Gastroesophageal sphincter (tissue), 4 donors: ENCODE results near the gene NUMA1. TPM values are rescaled to one million over a fixed set of nuclear protein-coding genes. Genes with fewer than 3 reads are reported as not detected.
A peak's percentile ranks its signal among the peaks of the same experiment; 100 is the strongest.

Experiments used
- ATAC-seq: fragments of 150-250 bp; one replicate; pipeline ENCODE4 v1.9.1; 2016; ENCODE audit warnings: mild to moderate bottlenecking, moderate library complexity
- H3K27ac ChIP-seq, 4 donors: fragments of 200-600 bp; sonication (generic) in 3 of 4; 1 replicate in 3 of 4; 2 replicates in 1 of 4; pipeline ENCODE4 v1.5.1; 2016 to 2019
- H3K27me3 ChIP-seq: fragments of 200-600 bp; sonication (generic); one replicate; pipeline ENCODE4 v1.5.1; 2019
- H3K36me3 ChIP-seq, 2 donors: fragments of 200-600 bp; sonication (generic); one replicate each; pipeline ENCODE4 v1.5.1; 2019; ENCODE audit warnings: control low read depth in 1 of 2
- H3K4me1 ChIP-seq, 3 donors: fragments of 200-600 bp; sonication (generic); 1 replicate in 2 of 3; 2 replicates in 1 of 3; pipeline ENCODE4 v1.5.1; 2016 to 2019; ENCODE audit warnings: control low read depth in 2 of 3
- H3K4me3 ChIP-seq, 2 donors: fragments of 200-600 bp; sonication (generic); one replicate each; pipeline ENCODE4 v1.5.1; 2019; ENCODE audit warnings: mild to moderate bottlenecking in 1 of 2, moderate library complexity in 1 of 2
- H3K9me3 ChIP-seq, 3 donors: fragments of 200-600 bp; sonication (generic); one replicate each; pipeline ENCODE4 v1.5.1; 2017 to 2019; ENCODE audit warnings: control low read depth in 2 of 3
- EP300 ChIP-seq: sonication (generic); formaldehyde crosslinking; IDR thresholded peaks from one replicate; pipeline ENCODE4 v1.6.1; 2017; ENCODE audit warnings: antibody characterized with exemption, mild to moderate bottlenecking
- POLR2A ChIP-seq, 2 donors: fragments of 450-650 bp; IDR thresholded peaks; one replicate each; pipeline ENCODE4 v1.6.1; 2017; ENCODE audit warnings: antibody characterized with exemption in 2 of 2, mild to moderate bottlenecking in 2 of 2, moderate library complexity in 1 of 2
- POLR2AphosphoS5 ChIP-seq: sonication (generic); formaldehyde crosslinking; IDR thresholded peaks from one replicate; pipeline ENCODE4 v1.6.1; 2017; ENCODE audit warnings: antibody characterized with exemption
- WGBS, 2 donors: methylation state at CpG; one replicate each; pipeline ENCODE4 v1.1.5; 2018; ENCODE audit warnings: low coverage in 1 of 2; 5-methylcytosine and 5-hydroxymethylcytosine counted together
- total RNA-seq, 4 donors: library from RNA; depleted of rRNA; stranded (reverse); fragments of >200 nt; gene quantifications; one replicate each; pipeline ENCODE4 v1.1.0, GENCODE V29; 2016
- TF ChIP-seq, protein P1 (sequence below), 4 experiments: fragments of 200-600 bp in 2 of 4; fragments of 450-650 bp in 2 of 4; sonication (generic) in 1 of 4; IDR thresholded peaks; one replicate each; pipeline ENCODE4 v1.5.1; 2017 to 2019; ENCODE audit warnings: antibody characterized with exemption in 4 of 4, mild to moderate bottlenecking in 2 of 4, moderate library complexity in 2 of 4

NUMA1 gene
- total RNA-seq, 4 donors from 2014 or later = 235 to 370 (median 290) TPM

DNA sequence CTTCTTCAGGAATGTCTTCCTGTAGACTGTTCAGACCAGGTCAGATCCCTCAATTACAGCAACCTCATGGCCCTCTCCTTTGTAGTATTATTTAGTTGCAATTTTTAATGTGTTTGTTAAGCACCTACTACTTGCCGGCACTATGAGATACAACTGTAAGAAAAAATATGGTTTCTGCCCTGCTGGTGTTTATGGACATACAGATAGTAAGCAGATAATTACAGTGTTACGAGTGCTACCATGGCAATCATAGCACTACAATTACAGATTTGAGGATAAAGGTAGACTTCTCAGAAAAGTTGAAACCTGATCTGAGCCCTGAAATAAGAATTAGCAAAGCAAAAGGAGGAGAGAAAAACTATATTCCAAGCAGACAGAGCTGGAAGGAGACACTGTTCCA, 3.1 kb upstream of the NUMA1 start:
- 71 to 89% methylated on average over 1 of the region's 2 CpGs for WGBS, 2 donors
- Histone ChIP-seq H3K9me3 (no peaks in the 10 kb centered on the region), H3K36me3 (peaks cover 0 to 7% of the 10 kb centered on the region in 2 donors), H3K4me1 (peaks cover 0 to 31% (median 0%) of the 10 kb centered on the region in 3 donors), H3K4me3 (no peak overlapping the region), H3K27me3 (no peaks in the 10 kb centered on the region), H3K27ac (no peak overlapping the region)
- TF ChIP-seq EP300 (no peak), POLR2AphosphoS5 (no peak), POLR2A (IDR thresholded peaks at IDR 0.05) (no peak)
- TF ChIP-seq, protein P1, sequence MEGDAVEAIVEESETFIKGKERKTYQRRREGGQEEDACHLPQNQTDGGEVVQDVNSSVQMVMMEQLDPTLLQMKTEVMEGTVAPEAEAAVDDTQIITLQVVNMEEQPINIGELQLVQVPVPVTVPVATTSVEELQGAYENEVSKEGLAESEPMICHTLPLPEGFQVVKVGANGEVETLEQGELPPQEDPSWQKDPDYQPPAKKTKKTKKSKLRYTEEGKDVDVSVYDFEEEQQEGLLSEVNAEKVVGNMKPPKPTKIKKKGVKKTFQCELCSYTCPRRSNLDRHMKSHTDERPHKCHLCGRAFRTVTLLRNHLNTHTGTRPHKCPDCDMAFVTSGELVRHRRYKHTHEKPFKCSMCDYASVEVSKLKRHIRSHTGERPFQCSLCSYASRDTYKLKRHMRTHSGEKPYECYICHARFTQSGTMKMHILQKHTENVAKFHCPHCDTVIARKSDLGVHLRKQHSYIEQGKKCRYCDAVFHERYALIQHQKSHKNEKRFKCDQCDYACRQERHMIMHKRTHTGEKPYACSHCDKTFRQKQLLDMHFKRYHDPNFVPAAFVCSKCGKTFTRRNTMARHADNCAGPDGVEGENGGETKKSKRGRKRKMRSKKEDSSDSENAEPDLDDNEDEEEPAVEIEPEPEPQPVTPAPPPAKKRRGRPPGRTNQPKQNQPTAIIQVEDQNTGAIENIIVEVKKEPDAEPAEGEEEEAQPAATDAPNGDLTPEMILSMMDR (IDR thresholded peaks at IDR 0.05) = no peak
- no peak for ATAC-seq

DNA sequence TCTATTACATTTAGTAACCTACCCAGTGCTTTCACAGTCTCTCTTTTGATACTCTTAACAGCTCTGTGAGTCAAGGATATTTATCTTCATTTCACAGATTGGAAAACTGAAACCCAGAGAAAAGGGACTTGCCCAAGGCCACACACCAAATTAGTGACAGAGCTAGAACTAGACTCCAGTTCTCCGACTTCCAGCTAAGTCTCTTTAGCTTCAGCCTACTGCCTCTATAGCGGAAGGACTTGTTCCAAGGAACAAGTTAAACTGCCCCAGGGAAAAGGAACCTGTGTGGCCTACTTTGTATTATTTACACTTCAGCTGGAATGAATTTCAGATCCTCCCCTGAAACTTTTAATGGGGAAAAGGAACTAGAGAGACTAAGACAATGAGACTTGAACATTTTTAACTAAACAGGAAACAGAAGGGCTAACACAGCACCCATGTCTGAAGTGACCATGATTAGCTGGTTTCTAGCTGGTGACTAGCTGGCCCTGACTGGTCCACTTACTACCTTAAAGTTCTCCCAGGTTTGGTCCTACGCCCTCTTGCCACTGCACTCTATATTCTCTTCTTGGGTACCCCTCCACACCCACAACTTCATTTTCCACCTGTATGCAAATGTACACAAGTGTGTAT, 1.6 kb upstream of the NUMA1 start:
- ATAC-seq = no peak
- Histone ChIP-seq H3K4me1 (peaks cover 0 to 37% (median 0%) of the 10 kb centered on the region in 3 donors), H3K4me3 (no peak overlapping the region), H3K27me3 (no peaks in the 10 kb centered on the region), H3K36me3 (no peaks in the 10 kb centered on the region), H3K9me3 (no peaks in the 10 kb centered on the region), H3K27ac (peak overlapping the region in 1 of 4 donors; percentile 95)
- no peak for TF ChIP-seq EP300
- no peak for TF ChIP-seq POLR2A (IDR thresholded peaks at IDR 0.05)
- TF ChIP-seq, protein P1 (IDR thresholded peaks at IDR 0.05) = no peak
- TF ChIP-seq POLR2AphosphoS5 = no peak
- 96 to 100% methylated on average over 3 of the region's 3 CpGs for WGBS, 2 donors

DNA sequence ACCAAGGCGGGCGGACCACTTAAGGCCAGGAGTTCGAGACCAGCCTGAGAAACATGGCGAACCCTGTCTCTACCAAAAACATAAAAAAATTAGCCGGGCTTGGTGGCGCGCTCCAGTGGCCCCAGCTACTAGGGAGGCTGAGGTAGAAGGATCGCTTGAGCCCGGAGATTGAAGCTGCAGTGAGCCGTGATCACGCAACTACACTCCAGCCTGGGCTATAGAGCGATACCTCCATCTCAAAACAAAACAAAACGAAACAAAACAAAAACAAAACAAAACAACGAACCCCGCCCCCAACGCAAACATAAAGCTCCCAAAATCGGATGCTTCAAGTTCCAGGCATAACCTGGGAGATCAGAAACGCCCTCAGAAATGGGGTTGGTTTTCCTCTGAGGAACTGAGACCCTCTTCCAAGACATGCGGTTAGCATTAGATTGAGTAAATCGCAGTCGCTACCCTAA, 872 bp upstream of the NUMA1 start:
- no peak for TF ChIP-seq POLR2A (IDR thresholded peaks at IDR 0.05)
- TF ChIP-seq, protein P1 (IDR thresholded peaks at IDR 0.05) = no peak
- no peak for TF ChIP-seq POLR2AphosphoS5
- TF ChIP-seq EP300 = no peak
- H3K9me3 ChIP-seq = no peaks in the 10 kb centered on the region
- no peak for ATAC-seq
- H3K27ac ChIP-seq = peak overlapping the region; percentile 75 to 97 (median 94)
- 50 to 63% methylated on average over 6 to 21 of the region's 21 CpGs for WGBS, 2 donors
- peaks cover 0 to 37% (median 0%) of the 10 kb centered on the region in 3 donors for H3K4me1 ChIP-seq
- H3K4me3 ChIP-seq = peak overlapping the region; percentile 54 to 79
- H3K36me3 ChIP-seq = no peaks in the 10 kb centered on the region
- H3K27me3 ChIP-seq = no peaks in the 10 kb centered on the region

DNA sequence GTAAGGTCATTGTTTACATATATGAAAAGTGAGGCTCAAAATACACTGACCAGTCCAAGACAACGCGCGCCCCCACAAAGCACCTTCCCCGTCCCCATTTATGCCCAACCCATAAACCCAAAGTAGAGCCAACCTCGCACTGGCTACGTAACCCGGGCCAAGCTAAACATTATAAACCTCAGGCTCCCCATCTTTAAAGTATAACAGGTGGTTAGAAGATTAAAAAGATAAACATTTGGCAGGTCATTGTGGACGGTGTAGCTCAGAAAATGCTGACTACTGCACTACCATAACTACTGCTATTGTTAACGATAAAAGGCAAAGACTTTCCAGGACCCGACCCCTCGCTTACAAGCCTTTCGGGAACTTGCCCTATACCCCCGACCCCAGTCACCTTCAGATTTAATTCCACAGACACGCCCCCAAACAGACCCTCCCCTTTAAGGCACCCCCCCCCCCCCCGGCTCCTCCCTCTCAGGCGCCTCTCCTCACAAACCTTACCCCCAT, 470 bp downstream of the NUMA1 start:
- Histone ChIP-seq H3K27me3 (no peaks in the 10 kb centered on the region), H3K9me3 (no peaks in the 10 kb centered on the region), H3K36me3 (no peaks in the 10 kb centered on the region), H3K4me1 (peaks cover 0 to 37% (median 0%) of the 10 kb centered on the region in 3 donors), H3K27ac (peak overlapping the region; percentile 69 to 97 (median 94)), H3K4me3 (peak overlapping the region; percentile 54 to 79)
- no peak for ATAC-seq
- WGBS, 2 donors = 1 to 5% methylated on average over 13 to 16 of the region's 16 CpGs
- TF ChIP-seq POLR2AphosphoS5 (no peak), EP300 (no peak), POLR2A (IDR thresholded peaks at IDR 0.05) (no peak)
- TF ChIP-seq, protein P1 (IDR thresholded peaks at IDR 0.05) = no peak

DNA sequence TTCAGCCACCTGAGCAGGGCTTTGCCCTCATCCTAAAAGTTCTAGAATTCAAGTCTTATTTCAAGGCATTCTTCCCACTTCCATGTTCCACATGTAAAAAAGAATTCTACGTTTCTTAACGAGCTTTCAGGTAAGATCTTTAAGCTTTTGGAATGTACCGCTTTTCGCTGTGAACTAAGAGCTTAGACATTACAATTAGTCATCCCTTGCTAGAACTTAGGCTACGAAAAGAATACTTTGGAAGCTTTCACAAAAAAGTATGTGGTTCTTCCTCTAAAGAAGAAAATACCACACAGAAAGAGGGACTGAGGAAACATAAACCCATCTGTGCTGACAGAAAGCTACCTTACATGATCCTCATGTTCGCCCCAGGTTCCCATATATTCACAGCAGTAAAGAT, 1.9 kb downstream of the NUMA1 start:
- Histone ChIP-seq H3K36me3 (no peaks in the 10 kb centered on the region), H3K9me3 (no peaks in the 10 kb centered on the region), H3K27me3 (no peaks in the 10 kb centered on the region), H3K4me3 (no peak overlapping the region), H3K4me1 (peaks cover 0 to 44% (median 0%) of the 10 kb centered on the region in 3 donors), H3K27ac (peak overlapping the region; percentile 43 to 97 (median 85))
- ATAC-seq = no peak
- TF ChIP-seq POLR2A (IDR thresholded peaks at IDR 0.05) (no peak), EP300 (no peak), POLR2AphosphoS5 (no peak)
- TF ChIP-seq, protein P1 (IDR thresholded peaks at IDR 0.05) = no peak
- 35 to 77% methylated on average over 3 to 6 of the region's 6 CpGs for WGBS, 2 donors
